Stimulated activated CD8-positive, alpha-beta memory T cell treated with anti-CD3 and anti-CD28 coated beads, Interleukin-12 subunit alpha, Interleukin-12 subunit beta, amount 100 ng/mL, for 4 hours (primary cell): Measurements from ENCODE around the gene KRTAP10-4.
"Not testable (repeated sequence)": the region's sequence is repeated elsewhere in the genome, so short reads cannot be mapped to it uniquely, and the experiment has no call there.

ENCODE experiments used
- DNase-seq: peaks from one replicate; pipeline ENCODE4 v3.0.0-alpha.2; 2020; ENCODE audit warnings: low read depth

The KRTAP10-4 gene

GRCh38 chr21:44573630-44574456 lies at the start of gene KRTAP10-4:
TSS of gene KRTAP10-4 (plus strand) at chr21:44573729. CDS start at chr21:44573759, 30 bp downstream.
- not testable (repeated sequence) for DNase-seq

- no peak for DNase-seq
Observed at GRCh38 chr21:44524414-44525371, 48.8 kb upstream of the KRTAP10-4 start.

- no peak for DNase-seq
Observed at GRCh38 chr21:44525391-44526095, 48.0 kb upstream of the KRTAP10-4 start.

- DNase-seq: no peak
Observed at GRCh38 chr21:44526096-44526997, 47.2 kb upstream of the KRTAP10-4 start.

GRCh38 chr21:44527156-44527982 lies 46.2 kb upstream of the KRTAP10-4 start:
- no peak for DNase-seq

- no peak for DNase-seq
Observed at GRCh38 chr21:44527983-44528633, 45.4 kb upstream of the KRTAP10-4 start.

- no peak for DNase-seq
Observed at GRCh38 chr21:44528634-44528995, 44.9 kb upstream of the KRTAP10-4 start.

GRCh38 chr21:44529011-44529421 lies 44.5 kb upstream of the KRTAP10-4 start:
- no peak for DNase-seq

GRCh38 chr21:44529503-44530125 lies 43.9 kb upstream of the KRTAP10-4 start:
- no peak for DNase-seq

- no peak for DNase-seq
Observed at GRCh38 chr21:44530221-44530902, 43.2 kb upstream of the KRTAP10-4 start.

- no peak for DNase-seq
Observed at GRCh38 chr21:44530903-44531605, 42.5 kb upstream of the KRTAP10-4 start.

GRCh38 chr21:44531606-44532564 lies 41.6 kb upstream of the KRTAP10-4 start:
- DNase-seq: no peak

GRCh38 chr21:44532712-44533111 lies 40.8 kb upstream of the KRTAP10-4 start:
- no peak for DNase-seq

- DNase-seq: no peak
Observed at GRCh38 chr21:44533121-44533890, 40.2 kb upstream of the KRTAP10-4 start.

- DNase-seq: no peak
Observed at GRCh38 chr21:44533891-44534627, 39.5 kb upstream of the KRTAP10-4 start.
